Spleen (tissue), 11 donors: ENCODE measurements around the gene CDKL1. TPM values are rescaled to one million over a fixed set of nuclear protein-coding genes. Genes with fewer than 3 reads are reported as not detected.

Experiments
- DNase-seq: peaks from one replicate; pipeline ENCODE4 v3.0.0-alpha.2; 2020
- H3K27ac ChIP-seq, 8 donors: fragments of 200-600 bp; sonication (generic) in 7 of 8; 1 replicate in 4 of 8; 2 replicates in 4 of 8; pipeline versions ENCODE4 v1.5.0 to v1.8.0; 2016 to 2021; ENCODE audit warnings: inconsistent platforms in 4 of 8, mild to moderate bottlenecking in 4 of 8, moderate library complexity in 1 of 8
- H3K27me3 ChIP-seq, 7 donors: fragments of 200-600 bp; sonication (generic) in 6 of 7; replicated peaks in 1 of 7; 1 replicate in 4 of 7; 2 replicates in 3 of 7; pipeline versions ENCODE4 v1.5.0 to v1.8.0; 2016 to 2021; ENCODE audit warnings: inconsistent platforms in 3 of 7, mild to moderate bottlenecking in 1 of 7
- H3K36me3 ChIP-seq, 6 donors: fragments of 200-600 bp; sonication (generic) in 5 of 6; 1 replicate in 4 of 6; 2 replicates in 2 of 6; pipeline versions ENCODE4 v1.5.0 to v1.8.0; 2016 to 2021; ENCODE audit warnings: inconsistent platforms in 2 of 6
- H3K4me1 ChIP-seq, 6 donors: fragments of 200-600 bp; sonication (generic) in 5 of 6; 1 replicate in 3 of 6; 2 replicates in 3 of 6; pipeline versions ENCODE4 v1.5.0 to v1.8.0; 2016 to 2021; ENCODE audit warnings: inconsistent platforms in 3 of 6
- H3K4me3 ChIP-seq, 8 donors: fragments of 200-600 bp; sonication (generic) in 7 of 8; 1 replicate in 4 of 8; 2 replicates in 4 of 8; pipeline versions ENCODE4 v1.5.0 to v1.8.0; 2016 to 2021; ENCODE audit warnings: inconsistent platforms in 4 of 8, mild to moderate bottlenecking in 4 of 8, moderate library complexity in 2 of 8
- H3K9me3 ChIP-seq, 8 donors: fragments of 200-600 bp; sonication (generic) in 7 of 8; 1 replicate in 4 of 8; 2 replicates in 4 of 8; pipeline versions ENCODE4 v1.5.0 to v1.8.0; 2016 to 2021; ENCODE audit warnings: inconsistent platforms in 4 of 8
- POLR2A ChIP-seq, 3 donors: fragments of 450-650 bp; IDR thresholded peaks; one replicate each; pipeline ENCODE4 v1.5.1; 2017; ENCODE audit warnings: antibody characterized with exemption in 3 of 3, mild to moderate bottlenecking in 1 of 3
- POLR2AphosphoS5 ChIP-seq, 3 donors: sonication (generic); formaldehyde crosslinking; IDR thresholded peaks; one replicate each; pipeline ENCODE4 v1.5.1; 2017; ENCODE audit warnings: antibody characterized with exemption in 3 of 3
- WGBS, 5 donors: extraction: QIAGEN DNeasy Blood & Tissue Kit in 3 of 5; methylation state at CpG; one replicate each; pipeline versions ENCODE4 v1.1.5 to v1.1.7; 2013 to 2018; 5-methylcytosine and 5-hydroxymethylcytosine counted together
- intact Hi-C: fragments of 100-400 bp; cut with DNase I; formaldehyde crosslinking; loops from one replicate; pipeline ENCODE4 v1.15.0; 2023; ENCODE audit warnings: low total_unique reads
- polyA plus RNA-seq, 3 donors: library from polyadenylated mRNA; stranded (reverse); fragments of 200-250 nt; gene quantifications; one replicate each; pipeline ENCODE4 v1.2.1, GENCODE V29; 2013
- total RNA-seq, 7 donors: library from RNA; depleted of rRNA in 3 of 7; stranded (reverse); fragments of >200 nt in 3 of 7; fragmentation: NEBNext Ultra II Directional in 4 of 7; extraction: Animal tissue kit (Norgen Biotek cat#: 25700) in 4 of 7; gene quantifications; one replicate each; pipeline versions ENCODE4 v1.1.0 to v1.2.1, GENCODE V29; 2016 to 2021
- TF ChIP-seq, protein P1 (sequence below), 11 experiments: fragments of 200-600 bp in 7 of 11; fragments of 450-650 bp in 4 of 11; sonication (generic) in 4 of 11; IDR thresholded peaks in 8 of 11; conservative IDR thresholded peaks in 3 of 11; 1 replicate in 7 of 11; 2 replicates in 4 of 11; pipeline versions ENCODE4 v1.4.0 to v1.8.0; 2016 to 2021; ENCODE audit warnings: antibody characterized with exemption in 11 of 11, inconsistent platforms in 4 of 11, mild to moderate bottlenecking in 1 of 11
- donor health status: healthy with polysubstance abuse.
- donor health status: DM: no; HTN: no; CAD: no; lungs with moderate emphysema.
- donor health status: DM: no; HTN: no; CAD: no.
- donor health status: Bipolar disorder and iron deficiency.
- donor health status: healthy.
- donor health status: DM: no; HTN: no; CAD: no.
- donor health status: DM: yes; HTN: yes; CAD: no.

Gene CDKL1
- total and polyA plus RNA-seq, 10 donors = 1.7 to 310 (median 17.6) TPM

DNA sequence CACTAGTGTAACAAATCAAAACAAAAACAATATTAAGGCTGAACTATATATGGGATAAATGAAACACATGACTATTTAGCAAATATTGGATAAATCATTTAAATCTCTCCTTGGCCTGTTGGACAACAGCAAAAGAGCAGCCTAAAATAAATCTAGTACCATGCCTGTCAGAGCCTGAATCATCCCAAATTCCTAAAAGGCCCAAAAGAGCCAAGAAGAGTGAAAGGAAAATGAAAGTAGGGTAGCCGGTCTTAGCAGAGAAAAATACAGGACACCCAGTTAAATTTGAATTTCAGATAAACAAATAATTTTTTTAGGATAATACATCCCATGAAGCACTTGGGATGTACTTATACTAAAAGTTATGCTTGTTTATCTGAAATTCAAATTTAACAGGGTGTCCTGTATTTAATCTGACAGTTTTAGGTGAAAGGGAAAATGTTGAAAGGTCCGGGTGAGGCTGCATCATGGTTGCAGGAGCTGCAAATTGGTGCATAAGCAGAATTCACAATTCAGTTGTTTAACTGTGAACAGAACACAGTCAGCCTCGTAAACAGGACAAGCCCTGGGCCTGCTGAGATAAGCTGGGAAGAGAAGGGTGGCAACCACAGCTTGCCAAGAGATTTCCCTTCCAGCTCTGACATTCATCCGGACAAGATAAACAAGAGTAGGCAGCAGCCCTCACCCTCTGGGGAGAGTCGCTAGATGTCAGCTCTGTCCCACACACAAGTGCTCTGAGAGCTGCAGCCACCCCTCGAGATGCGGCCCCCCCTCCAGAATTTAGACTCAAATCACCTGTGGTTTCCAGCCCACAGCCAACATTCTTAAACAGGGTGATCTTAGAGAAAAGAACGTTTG is 54.2 kb downstream of the CDKL1 start:
- Histone ChIP-seq H3K36me3 (peaks cover 0 to 34% (median 12%) of the 10 kb centered on the region in 6 donors), H3K27me3 (no peaks in the 10 kb centered on the region), H3K4me1 (peaks cover 3 to 52% (median 24%) of the 10 kb centered on the region in 6 donors), H3K9me3 (no peaks in the 10 kb centered on the region), H3K4me3 (peak overlapping the region in 2 of 8 donors; percentile 2 to 44), H3K27ac (peak overlapping the region in 7 of 8 donors; percentile 6 to 76 (median 71))
- peak; percentile 87 for DNase-seq
- WGBS, 5 donors = 9 to 18% (median 12%) methylated on average over 8 of the region's 8 CpGs
- TF ChIP-seq POLR2AphosphoS5 (IDR thresholded peaks at IDR 0.05) (peak in 2 of 3 donors; percentile 62 to 80), POLR2A (IDR thresholded peaks at IDR 0.05) (no peak)
- TF ChIP-seq, protein P1, sequence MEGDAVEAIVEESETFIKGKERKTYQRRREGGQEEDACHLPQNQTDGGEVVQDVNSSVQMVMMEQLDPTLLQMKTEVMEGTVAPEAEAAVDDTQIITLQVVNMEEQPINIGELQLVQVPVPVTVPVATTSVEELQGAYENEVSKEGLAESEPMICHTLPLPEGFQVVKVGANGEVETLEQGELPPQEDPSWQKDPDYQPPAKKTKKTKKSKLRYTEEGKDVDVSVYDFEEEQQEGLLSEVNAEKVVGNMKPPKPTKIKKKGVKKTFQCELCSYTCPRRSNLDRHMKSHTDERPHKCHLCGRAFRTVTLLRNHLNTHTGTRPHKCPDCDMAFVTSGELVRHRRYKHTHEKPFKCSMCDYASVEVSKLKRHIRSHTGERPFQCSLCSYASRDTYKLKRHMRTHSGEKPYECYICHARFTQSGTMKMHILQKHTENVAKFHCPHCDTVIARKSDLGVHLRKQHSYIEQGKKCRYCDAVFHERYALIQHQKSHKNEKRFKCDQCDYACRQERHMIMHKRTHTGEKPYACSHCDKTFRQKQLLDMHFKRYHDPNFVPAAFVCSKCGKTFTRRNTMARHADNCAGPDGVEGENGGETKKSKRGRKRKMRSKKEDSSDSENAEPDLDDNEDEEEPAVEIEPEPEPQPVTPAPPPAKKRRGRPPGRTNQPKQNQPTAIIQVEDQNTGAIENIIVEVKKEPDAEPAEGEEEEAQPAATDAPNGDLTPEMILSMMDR (IDR thresholded peaks at IDR 0.05 in 8 of 11, conservative IDR thresholded peaks at IDR 0.05 in 3 of 11) = peak in 8 of 11 experiments; percentile 18 to 61 (median 36)
- intact Hi-C loops = no loop called here

DNA sequence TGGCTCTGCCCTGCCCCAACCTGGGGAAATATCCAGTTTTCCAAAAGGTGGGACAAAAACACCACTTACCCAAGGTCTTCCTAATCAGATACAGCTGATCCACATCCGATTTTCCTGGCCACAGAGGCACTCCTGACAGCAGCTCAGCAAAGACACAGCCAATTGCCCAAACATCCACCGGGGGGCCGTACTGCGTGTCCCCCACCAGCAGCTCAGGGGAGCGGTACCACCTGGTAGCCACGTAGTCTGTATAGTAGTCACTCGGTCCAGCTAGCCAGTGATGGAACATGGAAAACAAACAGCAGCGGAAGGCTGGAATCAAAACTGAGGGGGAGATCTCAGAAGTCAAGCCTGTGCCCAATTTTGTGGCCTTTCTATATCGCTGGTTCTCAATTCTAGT is 55.7 kb downstream of the CDKL1 start:
- peak overlapping the region in 1 of 8 donors; percentile 24 for H3K27ac ChIP-seq
- no peaks in the 10 kb centered on the region for H3K9me3 ChIP-seq
- no peaks in the 10 kb centered on the region for H3K27me3 ChIP-seq
- intact Hi-C loops = no loop called here
- H3K4me1 ChIP-seq = peaks cover 4 to 51% (median 28%) of the 10 kb centered on the region in 6 donors
- no peak for DNase-seq
- TF ChIP-seq, protein P1 (IDR thresholded peaks at IDR 0.05 in 8 of 11, conservative IDR thresholded peaks at IDR 0.05 in 3 of 11) = no peak
- TF ChIP-seq POLR2A (IDR thresholded peaks at IDR 0.05) = no peak
- no peak for TF ChIP-seq POLR2AphosphoS5 (IDR thresholded peaks at IDR 0.05)
- H3K36me3 ChIP-seq = peaks cover 0 to 39% (median 12%) of the 10 kb centered on the region in 6 donors
- no peak overlapping the region for H3K4me3 ChIP-seq
- WGBS, 5 donors = 91 to 94% (median 93%) methylated on average over 9 of the region's 9 CpGs

DNA sequence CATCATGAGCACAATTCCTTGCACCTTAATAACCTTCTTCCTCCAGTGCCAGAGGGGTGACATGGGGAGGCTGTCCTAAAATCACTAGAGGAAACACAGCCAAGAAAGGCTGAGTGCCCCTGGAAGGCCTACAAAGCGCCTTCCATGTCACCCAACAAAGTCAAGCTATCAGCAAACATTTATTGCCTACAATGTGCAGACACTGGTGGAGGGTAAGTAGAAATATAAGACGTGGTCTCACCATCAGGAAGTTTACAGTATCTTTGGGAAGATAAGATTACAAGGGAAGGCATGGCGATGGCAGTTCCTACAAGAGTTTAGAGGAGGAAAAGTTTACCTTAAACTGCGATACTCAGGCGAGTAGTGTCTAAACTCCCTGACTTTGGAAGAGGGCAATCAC is 56.6 kb downstream of the CDKL1 start:
- intact Hi-C loops = no loop called here
- WGBS, 5 donors = 85 to 96% (median 91%) methylated on average over 5 of the region's 5 CpGs

More for the DNA sequence above, 56.6 kb downstream of the CDKL1 start:
- Histone ChIP-seq H3K27ac (no peak overlapping the region), H3K4me3 (no peak overlapping the region), H3K9me3 (no peaks in the 10 kb centered on the region), H3K27me3 (no peaks in the 10 kb centered on the region), H3K36me3 (peaks cover 0 to 39% (median 12%) of the 10 kb centered on the region in 6 donors), H3K4me1 (peaks cover 13 to 51% (median 31%) of the 10 kb centered on the region in 6 donors)
- DNase-seq = no peak
- TF ChIP-seq POLR2A (IDR thresholded peaks at IDR 0.05) (no peak), POLR2AphosphoS5 (IDR thresholded peaks at IDR 0.05) (no peak)
- TF ChIP-seq, protein P1 (IDR thresholded peaks at IDR 0.05 in 8 of 11, conservative IDR thresholded peaks at IDR 0.05 in 3 of 11) = no peak
